Measurements from ENCODE around the gene FIBP.

GRCh38 chr11:65861533-65862183 is 26.6 kb downstream of the FIBP start:
- TF ChIP-seq SIN3A (conservative IDR thresholded peaks at IDR 0.05 in 1 of 2, IDR thresholded peaks at IDR 0.05 in 1 of 2; ENCODE audit: low read depth in 1 of 2, low read length in 2 of 2) (no peak), MAX (IDR thresholded peaks at IDR 0.05) (no peak), TBP (IDR thresholded peaks at IDR 0.05; ENCODE audit: low read depth, low read length) (no peak), CTCF (IDR thresholded peaks at IDR 0.05; ENCODE audit: control extremely low read depth in 1 of 3, insufficient read depth in 1 of 3, low read depth in 1 of 3, low read length in 3 of 3) (no peak), TCF12 (IDR thresholded peaks at IDR 0.05; ENCODE audit: low read depth, low read length) (no peak), EZH2 (IDR thresholded peaks at IDR 0.05; ENCODE audit: low read depth, low read length, severe bottlenecking) (no peak)
